Ovary (tissue), 3 donors: ENCODE results near the gene CALHM1.

Source experiments
- POLR2A ChIP-seq: fragments of 450-650 bp; IDR thresholded peaks from one replicate; pipeline ENCODE4 v1.6.1; 2017; ENCODE audit warnings: antibody characterized with exemption, mild to moderate bottlenecking, moderate library complexity
- TF ChIP-seq, protein P1 (sequence below), 3 donors: fragments of 450-650 bp in 2 of 3; fragments of 200-600 bp in 1 of 3; IDR thresholded peaks; one replicate each; pipeline versions ENCODE4 v1.5.1 to v1.8.0; 2016 to 2022; ENCODE audit warnings: antibody characterized with exemption in 3 of 3, mild to moderate bottlenecking in 1 of 3
- donor health status: DM: no; HTN: no; CAD: no.

DNA sequence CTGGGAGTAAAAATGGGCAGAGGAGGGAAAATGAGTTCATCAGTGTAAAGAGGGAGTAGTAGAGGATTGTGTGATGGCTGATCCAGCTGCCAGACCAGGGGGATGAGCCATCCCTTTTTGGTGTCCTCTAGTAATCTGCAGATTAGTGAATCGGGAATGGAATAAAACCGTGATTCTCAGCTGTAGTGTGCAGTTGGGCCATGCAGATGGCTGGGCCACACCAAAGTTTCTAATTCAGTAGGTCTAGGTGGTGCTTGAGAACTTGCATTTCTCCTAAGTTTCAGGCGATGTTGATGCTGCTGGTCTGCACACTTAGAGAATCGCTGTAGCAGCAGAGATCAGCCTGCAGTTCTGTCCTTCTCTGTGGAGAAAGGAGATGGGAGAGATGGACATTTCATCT, 39.6 kb downstream of the CALHM1 start:
- no peak for TF ChIP-seq POLR2A
- TF ChIP-seq, protein P1, sequence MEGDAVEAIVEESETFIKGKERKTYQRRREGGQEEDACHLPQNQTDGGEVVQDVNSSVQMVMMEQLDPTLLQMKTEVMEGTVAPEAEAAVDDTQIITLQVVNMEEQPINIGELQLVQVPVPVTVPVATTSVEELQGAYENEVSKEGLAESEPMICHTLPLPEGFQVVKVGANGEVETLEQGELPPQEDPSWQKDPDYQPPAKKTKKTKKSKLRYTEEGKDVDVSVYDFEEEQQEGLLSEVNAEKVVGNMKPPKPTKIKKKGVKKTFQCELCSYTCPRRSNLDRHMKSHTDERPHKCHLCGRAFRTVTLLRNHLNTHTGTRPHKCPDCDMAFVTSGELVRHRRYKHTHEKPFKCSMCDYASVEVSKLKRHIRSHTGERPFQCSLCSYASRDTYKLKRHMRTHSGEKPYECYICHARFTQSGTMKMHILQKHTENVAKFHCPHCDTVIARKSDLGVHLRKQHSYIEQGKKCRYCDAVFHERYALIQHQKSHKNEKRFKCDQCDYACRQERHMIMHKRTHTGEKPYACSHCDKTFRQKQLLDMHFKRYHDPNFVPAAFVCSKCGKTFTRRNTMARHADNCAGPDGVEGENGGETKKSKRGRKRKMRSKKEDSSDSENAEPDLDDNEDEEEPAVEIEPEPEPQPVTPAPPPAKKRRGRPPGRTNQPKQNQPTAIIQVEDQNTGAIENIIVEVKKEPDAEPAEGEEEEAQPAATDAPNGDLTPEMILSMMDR (IDR thresholded peaks at IDR 0.05): no peak
